GM03348 (cell line): ENCODE measurements around the gene CNP.
"Not testable (repeated sequence)": the region's sequence is repeated elsewhere in the genome, so short reads cannot be mapped to it uniquely, and the experiment has no call there.

Experiments used
- DNase-seq: peaks from one replicate; pipeline ENCODE4 v3.0.0; 2012; ENCODE audit warnings: low spot score

Gene CNP

DNA sequence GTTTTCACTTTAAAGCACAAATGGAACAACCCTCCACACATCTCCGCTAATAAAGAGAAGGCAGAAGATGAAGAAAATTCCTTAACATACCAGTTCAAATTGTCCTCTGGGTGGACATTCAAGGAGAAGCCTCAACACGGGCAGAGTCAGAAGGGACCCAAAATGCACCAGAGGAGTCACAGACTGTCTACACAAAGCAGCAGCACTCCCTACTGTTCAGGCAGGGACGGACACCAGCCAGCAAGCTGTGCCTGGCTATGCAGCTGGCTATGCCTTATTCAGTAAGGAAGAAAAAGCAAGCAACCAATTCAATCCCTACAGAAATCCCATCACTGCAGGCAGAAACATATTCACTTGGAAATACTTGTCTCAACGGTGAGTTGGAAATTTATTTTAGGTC is 42.6 kb downstream of the CNP start:
- no peak for DNase-seq

DNA sequence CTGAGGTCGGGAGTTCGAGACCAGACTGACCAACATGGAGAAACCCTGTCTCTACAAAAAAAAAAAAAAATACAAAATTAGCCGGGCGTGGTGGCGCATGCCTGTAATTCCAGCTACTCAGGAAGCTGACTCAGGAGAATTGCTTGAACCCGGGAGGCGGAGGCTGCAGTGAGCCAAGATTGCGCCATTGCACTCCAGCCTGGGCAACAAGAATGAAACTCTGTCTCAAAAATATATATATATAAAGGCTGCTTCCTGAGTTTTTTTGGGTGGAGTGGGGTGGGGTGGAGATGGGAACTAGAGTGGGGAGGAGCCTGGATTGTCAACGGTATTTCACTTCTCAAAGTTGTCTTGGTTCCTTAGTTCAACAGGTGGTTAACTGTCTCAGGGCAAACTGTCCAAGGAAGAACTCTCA is 43.7 kb downstream of the CNP start:
- not testable (repeated sequence) for DNase-seq

DNA sequence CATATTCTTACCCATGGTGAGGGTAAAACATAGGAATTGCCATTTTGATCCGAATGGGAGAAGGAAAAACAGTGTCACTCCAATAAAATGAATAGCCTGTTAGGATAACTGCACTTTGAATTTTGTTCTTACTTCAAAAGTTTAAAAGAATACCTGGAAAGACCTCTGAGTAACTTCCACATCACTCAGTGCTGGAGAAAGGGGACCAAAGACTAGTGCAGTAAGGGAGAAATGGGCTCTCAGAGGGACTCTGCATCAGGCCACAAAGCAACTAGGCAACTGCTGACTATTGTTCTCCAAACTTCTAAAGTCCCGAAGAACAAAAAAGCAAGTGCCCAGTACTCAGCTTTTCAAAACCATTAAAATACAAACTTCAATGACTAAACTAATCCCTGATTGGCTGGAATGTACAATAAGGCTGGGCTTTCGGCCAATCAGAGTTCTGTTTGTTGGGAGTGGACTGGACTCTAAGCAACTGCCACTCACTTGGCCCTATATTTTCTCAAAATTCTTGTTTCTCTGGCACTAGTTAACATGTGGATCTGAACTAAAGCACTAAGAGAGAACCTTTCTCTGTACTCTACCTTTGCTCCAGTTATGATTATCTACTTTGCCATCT is 44.4 kb downstream of the CNP start:
- DNase-seq = peak; percentile 56

DNA sequence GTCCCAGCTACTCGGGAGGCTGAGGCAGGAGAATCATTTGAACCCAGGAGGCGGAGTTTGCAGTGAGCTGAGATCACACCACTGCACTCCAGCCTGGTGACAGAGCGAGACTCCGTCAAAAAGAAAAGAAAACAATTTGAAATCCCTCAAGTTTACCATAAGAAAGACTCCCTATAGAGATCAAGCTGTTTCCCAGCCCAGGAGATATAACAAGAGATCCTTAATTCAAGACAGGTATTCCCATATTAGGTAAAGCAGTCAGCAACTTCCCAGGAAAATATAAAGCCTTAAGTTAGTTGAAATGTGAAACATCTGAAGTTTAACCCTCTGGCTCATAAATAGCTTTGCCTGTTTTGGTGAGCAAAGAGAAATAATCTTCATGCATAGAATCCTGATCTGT is 45.8 kb downstream of the CNP start:
- DNase-seq = not testable (repeated sequence)

DNA sequence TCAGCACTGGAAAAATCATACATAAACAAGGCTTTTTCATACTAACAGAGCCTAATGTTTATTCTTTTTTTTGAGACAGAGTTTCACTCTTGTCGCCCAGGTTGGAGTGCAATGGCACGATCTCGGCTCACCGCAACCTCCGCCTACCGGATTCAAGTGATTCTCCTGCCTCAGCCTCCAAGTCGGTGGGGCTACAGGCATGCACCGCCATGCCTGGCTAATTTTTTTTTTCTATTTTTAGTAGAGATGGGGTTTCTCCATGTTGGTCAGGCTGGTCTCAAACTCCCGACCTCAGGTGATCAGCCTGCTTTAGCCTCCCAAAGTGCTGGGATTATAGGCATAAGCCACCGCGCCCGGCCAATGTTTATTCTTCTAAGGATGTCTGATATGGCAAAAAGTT is 47.1 kb downstream of the CNP start:
- DNase-seq = not testable (repeated sequence)

DNA sequence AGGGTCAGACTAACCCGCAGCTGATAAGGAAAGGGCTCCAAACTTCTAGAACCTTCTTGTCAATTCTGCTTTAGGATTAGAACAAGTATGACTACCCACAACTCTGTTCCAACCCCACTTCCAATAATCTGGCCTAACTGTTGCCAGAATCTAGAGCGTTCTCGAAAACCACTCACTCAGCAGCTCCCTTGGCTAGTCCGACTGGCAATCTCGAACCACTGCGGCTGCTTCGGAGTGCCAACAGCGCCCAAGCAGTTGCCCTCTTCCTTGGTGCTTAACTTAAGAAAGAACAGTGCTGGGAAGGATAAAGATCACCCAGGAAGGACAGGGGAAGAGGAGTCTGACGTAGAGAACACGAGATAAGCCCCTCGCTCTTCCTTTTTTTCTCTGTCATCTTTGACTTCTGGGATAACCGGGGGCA is 49.8 kb downstream of the CNP start:
- peak; percentile 32 for DNase-seq

DNA sequence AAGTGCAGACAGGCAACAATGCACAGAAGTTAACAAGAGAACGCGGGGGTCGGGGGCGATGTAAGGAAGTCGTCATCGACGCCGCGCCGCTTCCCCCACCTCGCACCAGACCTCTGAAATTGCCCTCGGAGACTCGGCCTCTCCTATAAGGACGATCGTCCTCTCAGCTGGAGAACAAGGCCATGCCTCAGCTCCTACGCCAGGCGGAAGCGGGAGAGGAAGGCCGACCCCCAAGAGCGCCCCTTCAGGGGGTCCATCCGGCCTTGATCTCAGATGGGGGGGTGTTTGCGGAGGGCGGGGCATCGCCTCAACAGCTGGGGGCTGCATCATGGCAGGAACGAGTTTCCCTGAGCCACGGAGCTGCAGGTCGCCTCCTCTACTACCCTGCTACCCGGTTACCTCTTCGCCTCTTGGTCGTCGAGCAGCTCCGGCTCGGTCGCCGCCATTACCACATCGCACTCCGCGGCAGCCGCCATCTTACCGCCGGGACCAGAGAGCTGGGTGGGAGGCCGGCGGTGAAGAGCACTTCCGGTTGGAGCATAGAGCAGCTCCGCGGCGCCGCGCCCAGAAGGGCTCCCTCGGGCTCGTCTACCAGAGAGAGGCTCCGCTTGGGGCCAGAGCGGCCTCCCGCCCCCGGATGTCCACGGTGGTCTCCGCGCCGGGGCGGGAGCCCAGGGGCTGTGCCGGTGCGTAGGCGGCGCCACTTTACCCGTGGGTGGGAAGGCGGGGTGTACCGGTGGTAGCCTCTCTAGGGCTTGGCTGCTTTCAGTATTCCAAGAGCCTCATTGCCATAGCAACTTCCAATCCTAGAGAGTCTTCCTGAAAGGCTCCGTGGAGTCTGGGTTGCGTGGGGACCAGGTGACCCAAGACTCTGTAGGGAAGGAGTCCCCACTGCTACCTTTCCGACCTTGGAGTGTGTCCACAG is 50.6 kb downstream of the CNP start, which contains the start of gene DNAJC7:
Gene DNAJC7, minus strand, starts transcription at position 499 of the 925 bp plus-strand sequence. Its CDS starts 23 bp downstream, at position 476.
- peak; percentile 96 for DNase-seq

DNA sequence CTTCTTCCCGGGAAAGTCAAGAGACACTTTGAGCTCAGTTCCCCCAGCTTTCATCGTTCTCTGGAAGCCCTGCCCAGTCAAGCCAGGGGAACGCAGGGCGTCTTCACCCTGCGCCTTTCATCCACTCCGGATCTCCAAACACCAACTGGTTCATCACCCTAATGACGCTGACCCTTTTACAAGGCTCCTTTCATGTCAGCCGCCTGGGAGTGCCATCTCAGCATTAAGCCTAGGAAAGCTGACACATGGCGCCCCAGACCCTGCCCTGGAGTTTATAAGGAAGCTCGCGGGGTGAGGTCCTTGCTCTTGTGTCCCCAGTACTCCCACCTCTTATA is 51.2 kb downstream of the CNP start:
- DNase-seq = no peak

DNA sequence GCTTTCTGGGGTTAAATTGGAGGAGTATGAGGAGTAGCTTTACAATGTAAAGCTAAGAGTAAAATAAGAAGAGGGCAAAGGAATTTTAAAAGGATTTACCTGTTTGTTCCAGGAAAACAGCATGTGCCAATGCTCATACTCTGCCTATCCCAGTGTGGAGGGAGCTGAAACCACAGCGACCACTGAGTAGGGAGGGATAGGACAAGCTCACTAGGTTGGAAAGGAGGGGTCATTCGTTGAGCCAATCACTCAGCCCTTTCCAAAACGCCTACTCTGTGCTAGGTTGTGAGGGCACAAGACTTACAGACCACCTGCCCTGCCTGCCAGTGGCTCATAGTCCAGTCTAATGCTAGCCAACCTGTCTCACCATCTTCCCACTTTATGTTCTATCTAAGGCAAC is 51.7 kb downstream of the CNP start:
- DNase-seq = no peak

DNA sequence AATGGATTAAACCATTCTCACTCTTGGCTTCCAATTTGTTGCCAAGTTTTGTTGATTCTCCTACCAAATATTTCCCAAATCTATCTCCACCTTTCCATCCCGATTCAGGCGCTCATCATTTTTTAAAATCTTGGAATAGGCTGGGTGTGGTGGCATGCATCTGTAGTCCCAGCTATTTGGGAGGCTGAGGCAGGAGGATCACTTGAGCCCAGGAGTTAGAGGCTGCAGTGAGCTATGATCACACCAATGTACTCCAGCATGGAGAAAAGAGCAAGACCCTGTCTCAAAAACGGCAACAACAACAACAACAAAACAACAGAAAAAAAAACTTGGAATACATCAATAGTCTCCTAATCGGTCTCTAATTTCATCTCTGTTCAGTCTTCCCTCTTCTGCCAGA is 52.4 kb downstream of the CNP start:
- DNase-seq = no peak

DNA sequence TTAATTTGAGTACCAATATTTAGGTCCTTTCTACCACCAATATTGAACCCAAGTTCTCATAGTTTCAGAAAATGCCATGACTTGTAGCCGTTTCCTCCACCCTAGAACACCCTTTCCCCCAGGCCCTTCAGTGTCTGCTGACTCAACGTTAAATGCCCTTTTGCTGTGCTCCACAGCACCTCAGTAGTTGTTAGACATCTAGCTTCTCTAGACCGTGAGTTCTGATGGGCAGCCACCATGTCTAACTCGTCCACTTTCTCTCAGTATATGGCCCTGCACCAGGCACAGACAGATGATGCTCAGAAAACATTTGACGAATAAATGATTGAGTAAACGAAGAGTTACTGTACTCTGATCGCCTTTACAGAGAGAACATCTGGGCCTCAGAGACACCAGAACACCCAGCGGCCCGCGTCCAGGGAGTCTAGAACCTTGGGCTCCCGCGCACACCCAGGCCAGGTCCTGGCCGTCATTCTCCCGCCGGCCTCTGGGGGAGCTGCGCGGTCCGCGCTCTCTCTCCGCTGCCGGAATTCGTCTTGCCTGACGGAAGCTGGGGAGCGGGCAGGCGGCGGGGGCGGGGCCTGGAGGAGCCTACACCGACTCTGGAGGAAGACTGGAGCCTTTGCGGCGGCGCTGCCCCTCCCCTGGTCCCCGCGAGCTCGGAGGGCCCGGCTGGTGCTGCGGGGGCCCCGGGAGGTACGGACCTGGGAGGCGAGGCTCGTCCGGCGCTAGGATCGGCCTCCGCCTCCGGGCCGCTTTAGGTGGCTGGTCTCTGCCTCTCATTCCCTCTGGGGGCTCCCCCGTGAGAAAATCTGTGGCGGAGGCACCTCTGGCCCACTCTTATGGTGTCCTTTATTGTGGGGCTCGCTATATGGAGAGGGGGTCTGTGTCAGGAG is 53.2 kb downstream of the CNP start, which contains the start of gene NKIRAS2:
Gene NKIRAS2, plus strand, starts transcription at position 582 of the 896 bp plus-strand sequence. CDS start 1,488 bp downstream, outside the sequence.
- DNase-seq = peak; percentile 97

DNA sequence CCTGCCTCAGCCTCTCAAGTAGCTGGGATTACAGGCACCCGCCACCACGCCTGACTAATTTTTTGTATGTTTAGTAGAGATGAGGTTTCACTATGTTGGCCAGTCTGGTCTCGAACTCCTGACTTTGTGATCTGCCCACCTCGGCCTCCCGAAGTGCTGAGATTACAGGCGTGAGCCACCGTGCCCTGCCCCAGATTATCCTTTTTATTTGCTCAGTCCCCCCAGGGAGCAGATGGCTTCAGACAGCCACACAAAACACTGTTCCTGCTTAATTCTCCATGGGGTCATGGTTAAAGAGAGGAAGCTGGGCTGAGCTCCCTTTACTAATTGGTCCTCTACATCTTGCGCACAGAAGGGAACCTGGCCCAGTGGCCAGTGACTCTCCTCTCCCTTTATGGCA is 54.2 kb downstream of the CNP start:
- not testable (repeated sequence) for DNase-seq

DNA sequence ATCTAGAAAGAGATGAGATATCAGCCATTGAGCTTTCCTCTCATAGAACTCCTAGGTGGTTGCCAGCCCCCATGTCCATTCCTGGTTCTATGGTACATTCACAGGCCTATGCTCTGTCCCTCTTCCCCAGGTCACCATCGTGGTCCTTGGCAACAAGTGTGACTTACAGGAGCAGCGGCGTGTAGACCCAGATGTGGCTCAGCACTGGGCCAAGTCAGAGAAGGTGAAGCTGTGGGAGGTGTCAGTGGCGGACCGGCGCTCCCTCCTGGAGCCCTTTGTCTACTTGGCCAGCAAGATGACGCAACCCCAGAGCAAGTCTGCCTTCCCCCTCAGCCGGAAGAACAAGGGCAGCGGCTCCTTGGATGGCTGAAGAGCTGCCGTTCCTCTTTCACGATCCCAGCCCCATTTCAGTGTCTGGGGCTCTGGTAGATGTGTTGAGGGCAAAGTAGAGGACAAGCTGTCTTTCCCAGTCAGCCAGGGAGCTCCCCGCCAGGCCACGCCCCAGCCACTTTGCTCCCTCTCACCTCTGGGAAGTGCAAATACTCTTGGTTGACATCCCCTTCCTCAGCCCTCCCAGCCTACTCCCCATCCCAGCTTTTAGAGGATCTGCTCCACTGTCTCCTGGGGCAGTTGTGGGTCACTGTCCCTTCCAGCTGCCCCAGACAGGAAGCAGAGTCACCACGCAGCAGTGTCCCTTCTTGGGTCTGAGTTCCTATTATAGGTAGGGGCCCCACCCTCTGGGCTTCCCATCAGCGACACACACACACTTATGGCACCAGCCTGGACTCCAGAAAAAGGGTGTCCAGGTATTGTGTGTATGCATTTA is 57.1 kb downstream of the CNP start:
- DNase-seq = no peak

DNA sequence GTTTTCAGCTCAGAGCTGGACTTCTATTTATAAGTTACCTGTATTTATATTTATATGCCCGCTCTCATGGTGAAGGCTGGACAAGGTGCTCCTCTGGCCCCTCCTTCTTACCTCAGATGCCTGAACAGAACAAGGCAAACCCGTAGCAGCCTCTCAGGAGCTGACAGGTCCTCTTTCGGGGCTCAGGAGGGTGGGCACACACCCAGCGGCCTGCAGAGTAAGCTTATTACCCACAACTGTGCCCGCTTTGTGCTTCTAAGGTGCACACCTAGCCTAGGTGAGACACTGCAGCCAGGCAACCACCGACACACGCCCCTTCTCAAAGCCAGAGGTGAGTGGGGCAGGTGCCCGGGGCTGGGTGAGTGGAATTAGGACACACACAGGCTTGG is 58.6 kb downstream of the CNP start:
- DNase-seq = no peak

DNA sequence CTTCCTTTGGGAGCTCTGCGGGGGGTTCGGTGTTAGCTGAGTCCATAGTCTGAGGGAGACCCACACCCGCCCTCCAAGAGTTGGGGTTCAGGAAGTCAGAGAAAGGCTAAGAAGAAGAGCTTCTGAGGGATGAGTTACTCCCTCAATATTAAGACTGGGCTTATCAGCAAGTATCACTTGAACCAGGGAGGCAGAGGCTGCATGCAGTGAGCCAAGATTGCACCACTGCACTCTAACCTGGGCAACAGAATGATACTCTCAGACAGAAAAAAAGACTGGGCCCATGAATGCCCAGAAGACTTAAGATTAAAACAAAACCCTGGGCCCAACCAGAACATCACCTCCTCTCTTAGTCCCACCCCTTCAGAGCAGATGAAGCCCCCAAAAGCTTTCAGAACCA is 59.3 kb downstream of the CNP start:
- DNase-seq = no peak

DNA sequence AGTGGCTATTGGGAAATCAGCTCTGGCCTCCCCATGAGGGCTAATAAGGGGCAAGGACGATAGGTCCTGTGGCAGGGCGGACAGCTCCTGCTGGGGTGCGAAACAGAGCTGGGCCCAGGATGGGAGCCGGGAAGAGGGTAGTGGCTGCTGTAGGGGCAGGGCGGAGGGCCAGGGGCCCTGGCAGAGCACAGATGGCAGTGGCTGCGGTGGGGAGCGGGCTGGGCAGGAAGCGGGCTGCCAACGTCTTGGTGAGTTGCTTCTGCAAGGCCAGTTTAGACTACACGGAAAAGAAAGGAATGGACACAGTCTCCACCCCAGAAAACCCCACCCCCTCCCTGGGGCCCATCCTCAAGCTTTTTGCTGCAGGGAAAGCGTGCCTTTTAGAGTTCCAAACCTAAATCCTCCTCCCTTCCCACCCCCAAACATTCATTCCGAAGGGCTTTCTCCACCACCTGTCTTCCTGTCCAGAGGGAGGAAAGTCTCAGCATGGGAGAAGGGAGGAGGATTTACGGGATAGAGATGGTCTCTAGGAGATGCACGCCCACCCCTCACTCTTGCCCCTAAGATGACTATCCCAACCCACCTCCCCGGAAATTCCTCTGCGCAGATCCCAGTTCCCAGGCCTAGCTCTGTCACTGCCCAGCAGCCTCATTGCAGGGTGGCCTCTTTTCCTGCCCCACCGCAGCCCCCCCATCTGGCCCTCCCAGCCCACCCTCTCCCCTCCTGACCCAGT is 60.4 kb downstream of the CNP start:
- no peak for DNase-seq
